ENCODE measurements around the gene PLB1. TPM values are rescaled to one million over a fixed set of nuclear protein-coding genes. Genes with fewer than 3 reads are reported as not detected.
A peak's percentile ranks its signal among the peaks of the same experiment; 100 is the strongest.

The PLB1 gene
- total and polyA plus RNA-seq, 9 of the 15 experiments (the other 6 are each of a cell fraction or from before 2014, with no cell fraction given) = 0.01 to 0.09 (median 0.07) TPM; not detected in 2

DNA sequence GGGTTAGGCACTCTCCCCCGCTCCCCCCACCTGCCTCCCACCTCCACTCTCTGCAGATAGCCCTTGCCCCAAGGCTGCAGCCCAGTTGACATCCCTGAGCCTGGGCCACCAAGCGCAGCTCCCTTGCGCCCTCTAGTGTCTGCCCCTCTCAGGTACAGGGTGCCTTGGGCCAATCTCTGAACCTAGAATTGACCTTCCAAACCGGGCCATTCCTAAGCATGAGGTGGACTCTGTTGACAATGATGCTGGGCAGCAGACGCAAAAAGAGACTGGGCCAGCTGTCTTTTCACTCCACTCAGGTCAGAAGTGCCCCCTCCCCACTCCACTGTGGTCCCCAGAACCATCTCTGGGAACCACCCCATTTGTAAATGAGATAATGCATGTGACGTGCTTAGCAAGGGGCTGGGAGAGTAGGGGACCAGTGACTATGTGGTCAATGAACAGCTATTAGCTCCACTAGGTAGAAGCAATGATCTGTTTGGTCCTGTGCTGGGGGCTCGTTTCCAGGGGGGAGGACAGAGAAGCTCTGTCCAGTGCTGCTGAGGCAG lies 43.3 kb upstream of the PLB1 start (continued):
- TF ChIP-seq SIRT6 (IDR thresholded peaks at IDR 0.05; ENCODE audit: low read depth, low read length) = no peak
- TF ChIP-seq STAG1 (CRISPR knock-in tag; IDR thresholded peaks at IDR 0.05; ENCODE audit: borderline replicate concordance) = peak; percentile 93; the same call in 1 of the 2 replicates
- no peak for TF ChIP-seq SAFB2 (IDR thresholded peaks at IDR 0.05; ENCODE audit: borderline replicate concordance, low read depth, low read length, severe bottlenecking)
- TF ChIP-seq, protein P1, sequence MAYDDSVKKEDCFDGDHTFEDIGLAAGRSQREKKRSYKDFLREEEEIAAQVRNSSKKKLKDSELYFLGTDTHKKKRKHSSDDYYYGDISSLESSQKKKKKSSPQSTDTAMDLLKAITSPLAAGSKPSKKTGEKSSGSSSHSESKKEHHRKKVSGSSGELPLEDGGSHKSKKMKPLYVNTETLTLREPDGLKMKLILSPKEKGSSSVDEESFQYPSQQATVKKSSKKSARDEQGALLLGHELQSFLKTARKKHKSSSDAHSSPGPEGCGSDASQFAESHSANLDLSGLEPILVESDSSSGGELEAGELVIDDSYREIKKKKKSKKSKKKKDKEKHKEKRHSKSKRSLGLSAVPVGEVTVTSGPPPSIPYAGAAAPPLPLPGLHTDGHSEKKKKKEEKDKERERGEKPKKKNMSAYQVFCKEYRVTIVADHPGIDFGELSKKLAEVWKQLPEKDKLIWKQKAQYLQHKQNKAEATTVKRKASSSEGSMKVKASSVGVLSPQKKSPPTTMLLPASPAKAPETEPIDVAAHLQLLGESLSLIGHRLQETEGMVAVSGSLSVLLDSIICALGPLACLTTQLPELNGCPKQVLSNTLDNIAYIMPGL (CRISPR knock-in tag; IDR thresholded peaks at IDR 0.05) = no peak
- TF ChIP-seq ZNF134 (CRISPR knock-in tag; conservative IDR thresholded peaks at IDR 0.05) = no peak
- TF ChIP-seq, protein P2, sequence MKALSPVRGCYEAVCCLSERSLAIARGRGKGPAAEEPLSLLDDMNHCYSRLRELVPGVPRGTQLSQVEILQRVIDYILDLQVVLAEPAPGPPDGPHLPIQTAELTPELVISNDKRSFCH (CRISPR knock-in tag; IDR thresholded peaks at IDR 0.05) = no peak
- TF ChIP-seq, protein P2 (tag; IDR thresholded peaks at IDR 0.05) = no peak
- TF ChIP-seq, protein P3, sequence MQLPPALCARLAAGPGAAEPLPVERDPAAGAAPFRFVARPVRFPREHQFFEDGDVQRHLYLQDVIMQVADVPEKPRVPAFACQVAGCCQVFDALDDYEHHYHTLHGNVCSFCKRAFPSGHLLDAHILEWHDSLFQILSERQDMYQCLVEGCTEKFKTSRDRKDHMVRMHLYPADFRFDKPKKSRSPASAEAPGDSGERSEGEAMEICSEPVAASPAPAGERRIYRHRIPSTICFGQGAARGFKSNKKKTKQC (CRISPR knock-in tag; IDR thresholded peaks at IDR 0.05) = no peak
- no peak for TF ChIP-seq ZNF583 (CRISPR knock-in tag; IDR thresholded peaks at IDR 0.05)
- no peak for TF ChIP-seq ZNF184 (CRISPR knock-in tag; IDR thresholded peaks at IDR 0.05)
- TF ChIP-seq DACH1 (IDR thresholded peaks at IDR 0.05; ENCODE audit: partially characterized antibody) = no peak
- TF ChIP-seq CC2D1A (IDR thresholded peaks at IDR 0.05) = peak; percentile 50; the same call in 1 of the 2 replicates
- TF ChIP-seq CTBP1 (IDR thresholded peaks at IDR 0.05; ENCODE audit: borderline replicate concordance) = peak; percentile 27; the same call in 1 of the 2 replicates
- TF ChIP-seq DPF2 (IDR thresholded peaks at IDR 0.05) = no peak
- no peak for TF ChIP-seq ZNF384 (IDR thresholded peaks at IDR 0.05; ENCODE audit: low read depth, low read length)
- no peak for TF ChIP-seq ZNF695 (CRISPR knock-in tag; IDR thresholded peaks at IDR 0.05)
- TF ChIP-seq RAD21 (CRISPR knock-in tag; conservative IDR thresholded peaks at IDR 0.05 in 1 of 2, IDR thresholded peaks at IDR 0.05 in 1 of 2) = peak; percentile 86 to 92
- TF ChIP-seq, protein P4, sequence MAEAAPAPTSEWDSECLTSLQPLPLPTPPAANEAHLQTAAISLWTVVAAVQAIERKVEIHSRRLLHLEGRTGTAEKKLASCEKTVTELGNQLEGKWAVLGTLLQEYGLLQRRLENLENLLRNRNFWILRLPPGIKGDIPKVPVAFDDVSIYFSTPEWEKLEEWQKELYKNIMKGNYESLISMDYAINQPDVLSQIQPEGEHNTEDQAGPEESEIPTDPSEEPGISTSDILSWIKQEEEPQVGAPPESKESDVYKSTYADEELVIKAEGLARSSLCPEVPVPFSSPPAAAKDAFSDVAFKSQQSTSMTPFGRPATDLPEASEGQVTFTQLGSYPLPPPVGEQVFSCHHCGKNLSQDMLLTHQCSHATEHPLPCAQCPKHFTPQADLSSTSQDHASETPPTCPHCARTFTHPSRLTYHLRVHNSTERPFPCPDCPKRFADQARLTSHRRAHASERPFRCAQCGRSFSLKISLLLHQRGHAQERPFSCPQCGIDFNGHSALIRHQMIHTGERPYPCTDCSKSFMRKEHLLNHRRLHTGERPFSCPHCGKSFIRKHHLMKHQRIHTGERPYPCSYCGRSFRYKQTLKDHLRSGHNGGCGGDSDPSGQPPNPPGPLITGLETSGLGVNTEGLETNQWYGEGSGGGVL (CRISPR knock-in tag; IDR thresholded peaks at IDR 0.05) = no peak
- TF ChIP-seq EZH2 (IDR thresholded peaks at IDR 0.05; ENCODE audit: borderline replicate concordance, low read depth, low read length) = no peak
- TF ChIP-seq, protein P5, sequence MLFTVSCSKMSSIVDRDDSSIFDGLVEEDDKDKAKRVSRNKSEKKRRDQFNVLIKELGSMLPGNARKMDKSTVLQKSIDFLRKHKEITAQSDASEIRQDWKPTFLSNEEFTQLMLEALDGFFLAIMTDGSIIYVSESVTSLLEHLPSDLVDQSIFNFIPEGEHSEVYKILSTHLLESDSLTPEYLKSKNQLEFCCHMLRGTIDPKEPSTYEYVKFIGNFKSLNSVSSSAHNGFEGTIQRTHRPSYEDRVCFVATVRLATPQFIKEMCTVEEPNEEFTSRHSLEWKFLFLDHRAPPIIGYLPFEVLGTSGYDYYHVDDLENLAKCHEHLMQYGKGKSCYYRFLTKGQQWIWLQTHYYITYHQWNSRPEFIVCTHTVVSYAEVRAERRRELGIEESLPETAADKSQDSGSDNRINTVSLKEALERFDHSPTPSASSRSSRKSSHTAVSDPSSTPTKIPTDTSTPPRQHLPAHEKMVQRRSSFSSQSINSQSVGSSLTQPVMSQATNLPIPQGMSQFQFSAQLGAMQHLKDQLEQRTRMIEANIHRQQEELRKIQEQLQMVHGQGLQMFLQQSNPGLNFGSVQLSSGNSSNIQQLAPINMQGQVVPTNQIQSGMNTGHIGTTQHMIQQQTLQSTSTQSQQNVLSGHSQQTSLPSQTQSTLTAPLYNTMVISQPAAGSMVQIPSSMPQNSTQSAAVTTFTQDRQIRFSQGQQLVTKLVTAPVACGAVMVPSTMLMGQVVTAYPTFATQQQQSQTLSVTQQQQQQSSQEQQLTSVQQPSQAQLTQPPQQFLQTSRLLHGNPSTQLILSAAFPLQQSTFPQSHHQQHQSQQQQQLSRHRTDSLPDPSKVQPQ (CRISPR knock-in tag; IDR thresholded peaks at IDR 0.05; ENCODE audit: borderline replicate concordance) = no peak

All from K562 (cell line).